Measurements from ENCODE around the gene GALNS. TPM values are rescaled to one million over a fixed set of nuclear protein-coding genes. Genes with fewer than 3 reads are reported as not detected.

The GALNS gene
- total and polyA plus RNA-seq, 2 of the 13 experiments (the other 11 are each of a cell fraction or from before 2014, with no cell fraction given) = 9.2 to 9.8 TPM

- FAIRE-seq (no peak), ATAC-seq (no peak), DNase-seq (ENCODE audit: low spot score) (no peak)
- Histone ChIP-seq H3K4me1 (ENCODE audit: insufficient read depth, low read length) (no peaks in the 10 kb centered on the region), H3K9ac (ENCODE audit: insufficient read depth, low read depth, low read length) (no peak overlapping the region), H3K27me3 (ENCODE audit: control insufficient read depth in 1 of 2, insufficient read depth in 2 of 2, low read length in 2 of 2) (peaks cover 11 to 42% of the 10 kb centered on the region in 2 experiments; a peak in 4 of 5 replicates), H3K4me2 (ENCODE audit: low read depth, low read length) (no peak overlapping the region), H3K36me3 (replicated peaks in 1 of 2; ENCODE audit: control insufficient read depth in 1 of 2, insufficient read depth in 2 of 2, low read length in 2 of 2) (peaks cover 8 to 20% of the 10 kb centered on the region in 2 experiments; a peak in 4 of 5 replicates), H3K4me3 (replicated peaks in 1 of 3; ENCODE audit: insufficient read depth in 1 of 3, low read depth in 2 of 3, low read length in 3 of 3) (no peak overlapping the region), H4K20me1 (ENCODE audit: insufficient read depth, low read length) (no peaks in the 10 kb centered on the region), H2AFZ (ENCODE audit: low read length) (no peak overlapping the region), H3K9me3 (ENCODE audit: low read length) (no peaks in the 10 kb centered on the region), H3K79me2 (ENCODE audit: insufficient read depth, low read length) (no peaks in the 10 kb centered on the region), H3K27ac (ENCODE audit: extremely low read length, insufficient read depth, low read length) (no peak overlapping the region)
- no TSS peak for BruUV-seq (replicated peaks)
- 0 out of 2 replicates have a peak, but pooled peaks have one; percentile 8 for TF ChIP-seq NRL (CRISPR knock-in tag; IDR thresholded peaks at IDR 0.05; ENCODE audit: borderline replicate concordance)
- TF ChIP-seq SRSF4 (IDR thresholded peaks at IDR 0.05; ENCODE audit: low read depth, low read length, poor library complexity, severe bottlenecking) = no peak
- no peak for TF ChIP-seq LCORL (IDR thresholded peaks at IDR 0.05)
- no peak for TF ChIP-seq LCORL (CRISPR knock-in tag; IDR thresholded peaks at IDR 0.05)
- no peak for TF ChIP-seq ZBTB7A (CRISPR knock-in tag; IDR thresholded peaks at IDR 0.05)
- in situ Hi-C loops (cut with HindIII; ENCODE audit: extremely low pct_ligation_motif_present, low pct_unique_long_range_greater_than_20kb) (no loop called here), intact Hi-C loops (cut with micrococcal nuclease; ENCODE audit: unreplicated experiment) (no loop called here)
- WGBS (ENCODE audit: low lambda C conversion rate) = 88% methylated on average over 6 of the region's 15 CpGs
- ChIA-PET CTCF (ENCODE audit: low intra/inter-chr PET ratio, low total read pairs) (no interaction called here), POLR2A (no interaction called here)
Observed at GRCh38 chr16:88864099-88864498, 7.4 kb upstream of the GALNS start.

- ChIA-PET CTCF (ENCODE audit: low intra/inter-chr PET ratio, low total read pairs) (no interaction called here), POLR2A (no interaction called here)
- no peak for FAIRE-seq
- H3K9me3 ChIP-seq (ENCODE audit: low read length) = no peaks in the 10 kb centered on the region
- H2AFZ ChIP-seq (ENCODE audit: low read length) = no peak overlapping the region
- no peak overlapping the region for H3K27ac ChIP-seq (ENCODE audit: extremely low read length, insufficient read depth, low read length)
- H3K36me3 ChIP-seq (replicated peaks in 1 of 2; ENCODE audit: control insufficient read depth in 1 of 2, insufficient read depth in 2 of 2, low read length in 2 of 2) = peaks cover 11 to 27% of the 10 kb centered on the region in 2 experiments
- intact Hi-C loops (cut with micrococcal nuclease; ENCODE audit: unreplicated experiment) = no loop called here
- in situ Hi-C loops (cut with HindIII; ENCODE audit: extremely low pct_ligation_motif_present, low pct_unique_long_range_greater_than_20kb) = no loop called here
- BruUV-seq (replicated peaks) = no TSS peak
- TF ChIP-seq NR1H2 (CRISPR knock-in tag; IDR thresholded peaks at IDR 0.05; ENCODE audit: borderline replicate concordance, low read depth) = no peak
- TF ChIP-seq SMARCC2 (IDR thresholded peaks at IDR 0.05) = no peak
- no peak for TF ChIP-seq ZNF3 (CRISPR knock-in tag; IDR thresholded peaks at IDR 0.05)
- no peaks in the 10 kb centered on the region for H3K79me2 ChIP-seq (ENCODE audit: insufficient read depth, low read length)
- no peak overlapping the region for H3K9ac ChIP-seq (ENCODE audit: insufficient read depth, low read depth, low read length)
- peaks cover 10 to 35% of the 10 kb centered on the region in 2 experiments; a peak in 4 of 5 replicates for H3K27me3 ChIP-seq (ENCODE audit: control insufficient read depth in 1 of 2, insufficient read depth in 2 of 2, low read length in 2 of 2)
- ATAC-seq = no peak
- no peak for DNase-seq (ENCODE audit: low spot score)
- no peak overlapping the region for H3K4me2 ChIP-seq (ENCODE audit: low read depth, low read length)
- peaks cover 2% of the 10 kb centered on the region for H3K4me1 ChIP-seq (ENCODE audit: insufficient read depth, low read length)
- no peak overlapping the region for H3K4me3 ChIP-seq (replicated peaks in 1 of 3; ENCODE audit: insufficient read depth in 1 of 3, low read depth in 2 of 3, low read length in 3 of 3)
- WGBS (ENCODE audit: low lambda C conversion rate) = 71% methylated on average over 10 of the region's 13 CpGs
- H4K20me1 ChIP-seq (ENCODE audit: insufficient read depth, low read length) = no peaks in the 10 kb centered on the region
Observed at GRCh38 chr16:88863426-88863825, 6.7 kb upstream of the GALNS start.
